Forelimb muscle (tissue), 1 donor: Measurements from ENCODE around the gene POU5F2. TPM values are rescaled to one million over a fixed set of nuclear protein-coding genes. Genes with fewer than 3 reads are reported as not detected.

Experiments used
- DNase-seq: peaks from one replicate; pipeline ENCODE4 v3.0.0-alpha.2; 2013; ENCODE audit warnings: low read depth
- polyA plus RNA-seq: library from polyadenylated mRNA; unstranded; fragments of 120-200 nt; gene quantifications from one replicate; pipeline ENCODE4 v1.2.1, GENCODE V29; 2013; ENCODE audit not compliant: insufficient read length

POU5F2 gene, protein sequence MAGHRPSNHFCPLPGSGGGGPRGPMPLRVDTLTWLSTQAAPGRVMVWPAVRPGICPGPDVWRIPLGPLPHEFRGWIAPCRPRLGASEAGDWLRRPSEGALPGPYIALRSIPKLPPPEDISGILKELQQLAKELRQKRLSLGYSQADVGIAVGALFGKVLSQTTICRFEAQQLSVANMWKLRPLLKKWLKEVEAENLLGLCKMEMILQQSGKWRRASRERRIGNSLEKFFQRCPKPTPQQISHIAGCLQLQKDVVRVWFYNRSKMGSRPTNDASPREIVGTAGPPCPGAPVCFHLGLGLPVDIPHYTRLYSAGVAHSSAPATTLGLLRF
- 0.01 TPM for polyA plus RNA-seq

DNA sequence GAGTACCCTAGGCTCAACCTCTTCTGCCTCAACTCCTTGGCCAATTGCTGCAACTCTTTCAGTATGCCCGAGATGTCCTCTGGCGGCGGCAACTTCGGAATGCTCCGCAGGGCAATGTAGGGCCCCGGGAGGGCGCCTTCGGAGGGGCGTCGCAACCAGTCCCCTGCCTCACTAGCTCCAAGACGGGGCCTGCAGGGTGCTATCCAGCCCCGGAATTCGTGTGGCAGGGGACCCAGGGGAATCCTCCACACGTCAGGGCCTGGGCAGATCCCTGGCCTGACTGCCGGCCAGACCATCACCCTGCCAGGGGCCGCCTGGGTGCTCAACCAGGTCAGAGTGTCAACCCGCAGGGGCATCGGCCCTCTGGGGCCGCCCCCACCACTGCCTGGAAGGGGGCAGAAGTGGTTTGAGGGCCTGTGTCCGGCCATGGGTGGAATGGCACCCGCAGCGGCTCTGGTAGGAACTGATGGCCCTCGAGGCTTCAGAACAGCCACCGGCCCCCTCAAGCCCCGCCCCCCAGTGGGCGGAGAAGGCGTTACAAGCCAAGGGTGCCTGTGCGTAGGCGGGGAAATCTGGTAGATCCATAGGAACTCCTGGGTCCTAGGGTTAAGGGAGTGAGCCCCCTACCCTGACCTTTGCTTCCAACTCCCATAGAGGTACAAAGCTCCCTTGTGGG lies at the start of gene POU5F2:
POU5F2 (minus strand) TSS at position 465 of the 676 bp plus-strand sequence; CDS start at position 428, 37 bp downstream.
- no peak for DNase-seq

DNA sequence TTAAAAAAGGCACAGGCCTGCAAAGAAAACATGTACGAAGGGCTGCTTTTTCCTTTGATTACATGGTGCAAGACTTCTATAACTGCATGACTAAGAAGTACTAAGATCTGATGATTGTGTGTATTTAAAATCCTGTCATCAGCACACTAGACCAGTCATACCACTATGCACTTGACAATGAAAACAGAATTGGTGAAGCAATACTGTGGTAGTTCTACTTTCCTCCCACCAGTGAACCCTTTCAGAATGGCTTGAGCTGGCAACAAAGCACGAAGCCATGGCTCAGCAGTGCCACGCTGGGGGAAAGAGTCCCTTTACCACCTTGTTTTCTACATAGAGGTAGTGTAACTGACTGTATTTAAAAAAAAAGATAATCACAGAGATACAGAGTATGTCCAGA lies 49.0 kb upstream of the POU5F2 start:
- DNase-seq, result no peak

DNA sequence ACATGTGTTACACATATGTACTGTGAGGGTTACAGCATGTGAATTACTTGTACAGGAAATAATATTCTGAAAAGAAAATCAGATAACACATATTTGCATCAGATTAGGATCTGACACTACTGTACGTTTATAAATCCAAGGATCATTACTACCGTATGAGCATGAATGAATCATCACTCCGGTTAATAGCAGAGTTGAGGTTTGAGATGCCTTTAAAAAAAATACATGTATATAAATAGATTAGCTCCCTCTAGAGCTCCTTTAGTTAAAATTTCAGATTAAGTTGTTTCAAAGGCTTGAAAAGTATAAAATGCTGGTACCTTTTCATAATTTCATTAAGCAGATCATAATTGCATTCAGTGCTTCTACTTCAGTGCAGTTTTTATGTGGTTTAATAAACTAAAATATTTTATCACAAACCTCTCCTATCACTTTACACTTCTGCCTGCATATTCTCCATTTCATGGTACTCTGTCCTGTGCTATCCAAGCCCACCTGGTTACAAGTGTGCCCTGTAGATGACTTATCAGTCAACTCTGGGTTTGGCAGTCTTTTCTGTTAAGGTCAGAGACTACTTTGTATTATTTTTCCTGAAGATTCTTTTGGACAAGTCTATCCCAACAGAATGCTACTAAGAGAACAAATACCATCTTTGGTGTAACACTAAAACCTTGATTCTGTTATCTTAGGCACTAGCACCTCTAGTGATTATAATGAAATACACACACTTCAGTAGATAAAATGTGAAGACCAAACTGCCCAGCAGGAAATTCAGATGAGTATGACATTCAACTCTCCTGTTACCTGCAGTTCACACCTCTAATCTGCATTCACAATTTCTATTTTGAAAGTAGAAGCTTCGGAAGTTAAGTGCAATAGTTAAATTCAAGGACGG lies 48.0 kb upstream of the POU5F2 start:
- no peak for DNase-seq

DNA sequence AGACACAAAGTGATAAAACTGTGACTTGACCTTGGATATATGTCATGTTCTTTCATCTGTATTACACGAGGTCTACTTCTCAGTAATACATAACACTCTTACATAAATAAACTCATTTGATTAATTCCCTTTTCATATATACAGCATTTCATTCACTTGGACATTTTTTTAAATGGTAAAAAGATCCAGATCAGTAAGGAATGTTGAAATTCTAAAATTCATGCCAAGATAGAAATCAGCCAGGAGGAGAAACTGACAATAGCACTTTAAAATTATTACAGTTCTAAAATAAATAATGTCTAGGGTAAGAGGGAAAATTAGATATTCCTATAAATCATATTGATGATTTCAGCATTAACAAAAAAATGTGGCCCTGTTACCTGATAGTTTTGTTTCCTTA lies 46.2 kb upstream of the POU5F2 start:
- DNase-seq, result no peak

DNA sequence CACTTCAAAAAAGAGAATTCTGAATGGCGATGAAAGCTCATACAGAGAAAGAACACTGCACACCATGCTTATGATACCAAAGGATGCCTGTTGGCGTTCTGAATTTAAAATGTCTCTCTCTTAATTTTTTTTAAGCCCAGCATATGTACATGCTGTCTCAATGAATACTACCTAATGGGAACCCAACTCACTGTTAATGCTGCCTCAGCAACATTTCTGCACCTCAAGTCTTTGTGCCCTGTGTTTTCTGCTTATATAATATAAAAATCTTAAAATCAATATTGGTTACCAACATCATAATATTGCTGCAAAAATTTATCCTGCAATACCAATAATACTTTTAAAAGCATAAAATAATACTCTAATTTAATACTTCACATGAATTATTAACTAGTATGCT lies 44.1 kb upstream of the POU5F2 start:
- DNase-seq, result no peak

DNA sequence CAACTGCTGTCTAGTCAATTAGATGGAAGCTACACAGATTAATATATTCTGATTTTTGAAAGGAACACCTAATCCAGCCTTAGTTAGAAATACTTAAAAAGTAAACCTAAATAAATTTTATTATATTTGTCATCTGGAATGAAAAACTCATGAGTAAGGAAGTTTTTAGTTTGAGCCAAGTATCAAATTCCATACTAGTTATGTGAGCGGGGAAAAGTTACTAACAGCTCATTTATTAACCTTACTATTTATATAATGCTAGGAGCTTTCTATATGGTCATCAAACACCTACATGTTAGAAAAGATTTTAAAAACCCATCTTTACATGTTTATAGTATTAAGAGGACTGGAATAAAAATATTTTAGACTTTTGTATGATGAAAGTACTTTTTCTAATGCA lies 41.6 kb upstream of the POU5F2 start:
- no peak for DNase-seq

DNA sequence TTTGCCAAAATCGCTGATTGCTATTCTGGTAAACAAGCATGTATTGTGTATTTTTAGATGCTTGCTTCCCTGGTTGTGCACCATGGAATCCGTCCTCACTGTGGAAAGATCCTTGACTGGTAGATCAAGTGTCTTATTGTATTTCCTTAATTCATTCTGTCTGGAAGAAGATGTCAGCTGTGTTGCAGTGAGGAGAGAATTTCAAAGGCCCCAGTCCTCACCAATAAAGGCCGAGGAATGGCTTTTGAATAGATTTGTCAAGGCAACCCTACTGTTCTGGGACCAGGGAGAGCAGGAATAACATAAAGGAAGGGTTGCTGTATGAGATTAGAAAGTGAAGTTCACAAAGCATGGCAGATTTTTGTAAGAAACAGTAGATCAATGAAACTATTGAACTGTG lies 36.2 kb upstream of the POU5F2 start:
- no peak for DNase-seq

DNA sequence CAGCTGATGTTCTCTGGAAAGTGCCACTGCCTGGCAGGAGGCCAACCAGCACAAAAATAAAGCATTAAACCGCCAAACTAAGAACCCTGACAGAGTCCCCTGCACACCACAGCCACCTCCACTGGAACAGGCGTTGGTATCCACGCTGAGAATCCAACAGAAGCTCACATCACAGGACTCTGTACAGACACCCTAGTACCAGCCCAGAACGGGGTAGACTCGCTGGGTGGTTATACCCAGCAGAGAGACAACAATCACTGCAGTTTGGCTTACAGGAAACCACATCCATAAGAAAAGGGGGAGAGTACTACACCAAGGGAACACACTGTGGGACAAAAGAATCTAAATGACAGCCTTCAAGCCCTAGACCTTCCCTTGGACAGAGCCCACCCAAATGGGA lies 15.0 kb upstream of the POU5F2 start:
- DNase-seq, result no peak

DNA sequence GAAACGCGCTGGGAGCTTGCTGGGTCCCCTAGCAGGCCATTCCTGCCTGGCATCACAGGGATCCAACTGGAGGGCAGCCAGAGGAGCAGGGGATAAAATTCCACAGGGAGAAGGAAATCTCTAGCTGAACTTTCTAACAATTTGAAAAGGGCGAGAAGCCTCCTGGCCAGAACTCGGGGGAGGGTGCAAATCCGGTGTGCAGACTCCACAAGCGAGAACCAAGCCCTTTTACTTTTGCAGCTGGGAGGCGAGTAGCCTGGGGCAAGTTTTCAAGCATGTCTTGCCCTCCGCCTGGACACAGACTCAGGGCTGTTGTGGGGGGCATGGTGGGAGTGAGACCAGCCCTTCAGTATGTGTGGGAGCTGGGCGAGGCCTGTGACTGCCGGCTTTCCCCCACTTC lies 14.3 kb upstream of the POU5F2 start:
- no peak for DNase-seq

DNA sequence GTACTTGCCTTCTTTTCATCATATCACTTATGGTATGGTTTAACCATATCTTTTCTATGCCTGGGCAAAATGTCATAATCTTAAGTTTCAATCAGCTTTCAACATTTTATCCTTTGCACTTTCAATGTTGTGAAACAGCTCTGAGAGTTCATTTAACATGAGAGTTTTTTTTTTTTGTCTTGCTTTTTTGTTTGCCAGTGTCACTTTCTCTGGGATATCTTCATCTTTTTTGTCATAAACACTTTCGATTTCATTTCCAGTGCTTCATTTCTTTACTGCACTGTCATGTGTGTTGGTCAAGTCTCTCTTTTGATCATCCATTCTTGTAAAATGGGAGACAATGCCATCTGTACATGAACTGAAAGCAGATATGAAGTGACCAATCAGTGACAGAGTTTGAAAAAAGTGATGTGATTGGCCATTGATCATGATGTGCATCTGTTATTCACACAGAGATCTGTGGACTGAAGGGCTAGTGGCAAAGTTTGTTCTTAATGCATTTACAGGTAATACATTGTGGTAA lies 7.5 kb upstream of the POU5F2 start:
- DNase-seq, result no peak

DNA sequence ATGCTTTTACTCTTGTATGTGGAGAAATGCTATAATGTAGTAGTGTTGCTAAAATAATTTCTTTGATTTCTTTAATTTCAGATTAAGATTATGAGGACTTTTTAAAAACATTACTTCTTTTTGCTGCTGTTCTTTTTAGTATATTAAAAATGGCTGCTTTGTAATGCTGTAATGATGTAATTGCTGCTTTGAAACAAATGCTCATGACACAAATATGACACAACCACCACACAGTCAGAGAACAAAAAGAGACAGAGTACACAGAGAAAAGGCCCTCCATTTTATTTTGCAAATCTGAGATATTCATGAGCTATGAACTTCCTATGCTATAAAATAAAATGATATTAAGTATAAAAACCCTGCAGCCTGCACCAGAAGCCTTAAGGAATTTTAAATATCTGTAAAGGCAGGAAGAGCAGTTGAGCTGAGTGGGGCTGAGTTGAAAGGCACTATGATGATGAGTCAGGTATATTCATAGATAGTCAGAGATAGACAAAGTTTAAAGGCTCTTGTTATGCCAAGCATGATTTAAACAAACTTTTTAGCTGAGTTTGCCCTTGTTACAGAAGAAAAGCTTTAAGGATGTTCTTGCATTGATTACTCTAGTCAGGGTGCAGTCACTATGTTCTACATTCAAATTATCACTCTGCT lies 5.1 kb upstream of the POU5F2 start:
- no peak for DNase-seq

DNA sequence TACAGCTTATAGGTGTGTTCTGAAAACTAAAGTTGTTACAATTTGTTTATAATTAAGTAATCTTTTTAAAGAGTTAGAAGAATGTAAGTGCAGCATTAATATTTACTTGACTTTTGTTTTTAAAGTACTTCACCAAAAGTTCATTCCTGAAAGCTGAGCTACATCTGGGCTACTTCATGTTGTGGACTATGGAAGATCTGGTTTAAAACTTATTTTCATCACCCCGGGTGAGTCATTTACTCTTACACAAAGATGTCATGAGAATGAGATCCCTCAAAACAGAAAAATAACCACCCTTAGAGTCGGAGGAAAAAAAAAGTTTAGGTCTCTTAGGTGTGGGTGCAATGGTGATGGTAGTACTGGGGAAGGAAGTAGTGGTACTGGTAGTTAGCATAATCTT lies 5.1 kb downstream of the POU5F2 start:
- no peak for DNase-seq

GRCh38 chr5:93735378-93735777 lies 6.0 kb downstream of the POU5F2 start:
- no peak for DNase-seq

- DNase-seq, result no peak
Measured at GRCh38 chr5:93731987-93732386, 9.4 kb downstream of the POU5F2 start.

DNA sequence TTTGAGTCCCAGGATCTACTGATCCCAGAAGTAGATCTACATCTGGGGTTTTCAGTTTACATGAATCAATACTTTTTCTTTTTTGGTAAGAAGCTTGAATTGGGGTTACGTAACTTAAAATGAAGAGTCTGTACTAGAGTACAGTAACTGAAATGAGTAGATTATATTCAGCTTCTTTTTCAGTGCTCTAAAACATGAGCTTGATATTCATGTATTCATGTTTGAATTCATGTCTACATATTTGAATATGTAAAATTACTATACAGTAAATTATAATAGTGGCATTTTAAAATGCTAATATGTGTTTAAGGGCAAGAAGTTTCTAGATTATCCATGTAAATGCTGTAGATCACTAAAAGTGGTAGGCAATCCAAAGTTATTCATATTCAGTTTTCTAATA lies 14.8 kb downstream of the POU5F2 start:
- no peak for DNase-seq

DNA sequence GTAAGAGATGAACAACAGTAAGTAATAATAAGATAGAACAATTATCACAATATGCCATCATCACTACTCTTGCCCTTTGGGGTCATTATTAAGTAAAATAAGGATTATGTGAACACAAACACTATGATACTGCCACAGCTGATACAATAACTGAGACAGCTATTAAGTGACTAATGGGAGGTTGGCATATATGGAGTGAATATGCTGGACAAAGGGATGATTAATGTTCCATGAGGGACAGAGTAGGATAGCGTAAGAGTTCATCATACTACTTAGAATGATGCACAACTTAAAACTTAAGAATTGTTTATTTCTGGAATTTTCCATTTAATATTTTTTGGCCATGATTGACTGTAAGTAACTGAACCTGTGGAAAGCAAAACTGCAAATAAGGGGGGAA lies 16.6 kb downstream of the POU5F2 start:
- no peak for DNase-seq

- DNase-seq, result no peak
Measured at GRCh38 chr5:93723681-93724080, 17.7 kb downstream of the POU5F2 start.

- no peak for DNase-seq
Measured at GRCh38 chr5:93723005-93723404, 18.4 kb downstream of the POU5F2 start.

- DNase-seq, result no peak
Measured at GRCh38 chr5:93722588-93722987, 18.8 kb downstream of the POU5F2 start.

DNA sequence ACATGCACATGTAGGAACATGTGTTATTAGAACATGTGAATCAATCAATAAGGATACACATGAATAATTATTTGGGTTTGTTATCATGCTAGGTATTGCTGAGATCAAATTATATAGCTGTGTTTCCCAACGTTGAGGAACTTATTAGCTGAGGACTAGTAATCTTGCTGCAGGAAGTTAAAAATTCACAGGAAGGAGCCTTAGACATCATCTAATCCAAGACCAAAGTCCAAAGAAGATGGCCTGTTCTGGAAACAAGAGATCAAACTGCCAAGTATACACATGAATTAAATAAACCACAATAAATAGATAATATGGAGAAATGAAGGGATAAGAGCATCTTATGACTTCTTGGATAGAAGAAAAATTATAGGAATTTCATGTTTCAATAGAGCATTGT lies 19.9 kb downstream of the POU5F2 start:
- DNase-seq, result no peak

- no peak for DNase-seq
Measured at GRCh38 chr5:93721071-93721470, 20.3 kb downstream of the POU5F2 start.

DNA sequence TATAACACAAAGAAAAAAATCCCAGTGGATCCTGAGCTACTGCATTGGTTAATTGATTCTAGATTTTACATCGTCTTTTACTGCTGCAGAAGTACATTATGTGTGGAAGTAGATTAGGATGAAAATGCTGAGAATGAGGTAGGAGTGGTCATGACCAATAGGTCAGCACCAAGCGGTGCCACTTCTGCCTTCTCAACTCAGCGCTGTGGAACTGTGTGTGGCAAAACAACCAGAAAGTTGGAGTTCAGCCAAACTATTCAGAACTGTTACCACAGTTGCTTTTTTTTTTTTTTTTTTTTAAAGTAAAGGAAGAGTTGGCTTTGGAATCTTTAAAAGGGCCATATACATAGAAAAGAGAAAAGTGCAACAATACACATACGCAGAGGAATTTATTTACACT lies 24.2 kb downstream of the POU5F2 start:
- DNase-seq, result no peak
